K562 (cell line): ENCODE results near the gene PACSIN2.

Source experiments
- HMGN3 ChIP-seq: IDR thresholded peaks from 2 replicates; pipeline ENCODE4 v1.6.1; 2011; ENCODE audit warnings: borderline replicate concordance, low read depth, mild to moderate bottlenecking, mixed read lengths, low read length; ENCODE audit not compliant: insufficient read length; ENCODE audit errors: extremely low read depth
- MEF2D ChIP-seq: conservative IDR thresholded peaks from 2 replicates; pipeline ENCODE4 v1.6.1; 2016; ENCODE audit warnings: low read depth, missing genetic modification characterization, missing compliant biosample characterization
- RFX5 ChIP-seq: IDR thresholded peaks from 2 replicates; pipeline ENCODE4 v1.6.1; 2011; ENCODE audit warnings: low read depth, mild to moderate bottlenecking, improper control_type of control experiment, low read length
- TCF7 ChIP-seq: sonication (generic); IDR thresholded peaks from 2 replicates; pipeline ENCODE4 v1.6.1; 2016; ENCODE audit warnings: antibody characterized with exemption, borderline replicate concordance

DNA sequence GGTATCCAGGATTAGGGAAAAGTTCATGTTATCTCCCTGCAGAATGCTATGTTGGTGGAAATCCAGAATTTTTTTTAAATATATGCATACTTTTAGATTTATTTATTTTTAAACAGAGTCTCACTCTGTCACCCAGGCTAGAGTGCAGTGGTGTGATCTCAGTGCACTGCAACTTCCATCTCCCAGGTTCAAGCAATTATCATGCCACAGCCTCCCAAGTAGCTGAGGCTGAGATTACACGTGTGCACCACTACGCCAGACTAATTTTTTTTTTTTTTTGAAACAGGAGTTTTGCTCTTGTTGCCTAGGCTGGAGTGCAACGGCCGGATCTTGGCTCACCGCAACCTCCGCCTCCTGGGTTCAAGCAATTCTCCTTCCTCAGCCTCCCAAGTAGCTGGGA lies 2.6 kb downstream of the PACSIN2 start:
- TF ChIP-seq MEF2D (no peak), RFX5 (no peak), TCF7 (no peak), HMGN3 (no peak)
